ENCODE data around the gene TMEM63A.

TMEM63A gene

GRCh38 chr1:225918280-225918679 lies 36.1 kb upstream of the TMEM63A start:
- Histone ChIP-seq H3K4me2 (ENCODE audit: low read depth, low read length) (no peak overlapping the region), H2AFZ (ENCODE audit: low read length) (no peak overlapping the region), H3K9me2 (replicated peaks; ENCODE audit: insufficient read depth, low read length) (no peaks in the 10 kb centered on the region), H3K79me2 (ENCODE audit: low read length) (peaks cover 30% of the 10 kb centered on the region), H4K20me1 (ENCODE audit: insufficient read depth, low read length) (no peaks in the 10 kb centered on the region), H3K27ac (ENCODE audit: low read length) (no peak overlapping the region), H3K27me3 (replicated peaks; ENCODE audit: insufficient read depth, low read length) (no peaks in the 10 kb centered on the region), H3K4me3 (ENCODE audit: low read length) (no peak overlapping the region), H3K9me3 (replicated peaks; ENCODE audit: insufficient read depth, low read length) (no peaks in the 10 kb centered on the region), H3K9ac (ENCODE audit: low read length) (no peak overlapping the region), H3K36me3 (replicated peaks; ENCODE audit: insufficient read depth, low read length) (peaks cover 3% of the 10 kb centered on the region; the same call in 1 of the 2 replicates), H3K4me1 (ENCODE audit: low read length) (peaks cover 12% of the 10 kb centered on the region), H3F3A (ENCODE audit: insufficient read depth, low read length) (0 out of 2 replicates have a peak, but pooled peaks cover 7% of the 10 kb centered on the region)
- TF ChIP-seq EZH2 (optimal IDR thresholded peaks at IDR 0.05; ENCODE audit: low read depth, low read length) = no peak
- TF ChIP-seq EZH2phosphoT487 (IDR thresholded peaks at IDR 0.05; ENCODE audit: low read length) = no peak
- no peak for TF ChIP-seq CTCF (IDR thresholded peaks at IDR 0.05; ENCODE audit: low read length)
- no peak for DNase-seq

- no peak for DNase-seq
- H3K4me3 ChIP-seq (ENCODE audit: low read length) = no peak overlapping the region
- H3F3A ChIP-seq (ENCODE audit: insufficient read depth, low read length) = 0 out of 2 replicates have a peak, but pooled peaks cover 2% of the 10 kb centered on the region
- H3K9me2 ChIP-seq (replicated peaks; ENCODE audit: insufficient read depth, low read length) = no peaks in the 10 kb centered on the region
- no peaks in the 10 kb centered on the region for H3K27me3 ChIP-seq (replicated peaks; ENCODE audit: insufficient read depth, low read length)
- H3K36me3 ChIP-seq (replicated peaks; ENCODE audit: insufficient read depth, low read length) = peaks cover 3% of the 10 kb centered on the region; the same call in 1 of the 2 replicates
- H3K79me2 ChIP-seq (ENCODE audit: low read length) = peaks cover 23% of the 10 kb centered on the region
- H4K20me1 ChIP-seq (ENCODE audit: insufficient read depth, low read length) = no peaks in the 10 kb centered on the region
- H2AFZ ChIP-seq (ENCODE audit: low read length) = no peak overlapping the region
- no peaks in the 10 kb centered on the region for H3K9me3 ChIP-seq (replicated peaks; ENCODE audit: insufficient read depth, low read length)
- H3K9ac ChIP-seq (ENCODE audit: low read length) = no peak overlapping the region
- H3K27ac ChIP-seq (ENCODE audit: low read length) = no peak overlapping the region
- no peak for TF ChIP-seq CTCF (IDR thresholded peaks at IDR 0.05; ENCODE audit: low read length)
- no peak for TF ChIP-seq EZH2phosphoT487 (IDR thresholded peaks at IDR 0.05; ENCODE audit: low read length)
- TF ChIP-seq EZH2 (optimal IDR thresholded peaks at IDR 0.05; ENCODE audit: low read depth, low read length) = no peak
- H3K4me2 ChIP-seq (ENCODE audit: low read depth, low read length) = no peak overlapping the region
- peaks cover 6% of the 10 kb centered on the region for H3K4me1 ChIP-seq (ENCODE audit: low read length)
These were observed 35.4 kb upstream of the TMEM63A start for GRCh38 chr1:225917536-225917935.

GRCh38 chr1:225917101-225917500 lies 34.9 kb upstream of the TMEM63A start:
- no peaks in the 10 kb centered on the region for H3K9me3 ChIP-seq (replicated peaks; ENCODE audit: insufficient read depth, low read length)
- H3K79me2 ChIP-seq (ENCODE audit: low read length) = peaks cover 18% of the 10 kb centered on the region
- H2AFZ ChIP-seq (ENCODE audit: low read length) = no peak overlapping the region
- no peaks in the 10 kb centered on the region for H3K27me3 ChIP-seq (replicated peaks; ENCODE audit: insufficient read depth, low read length)
- 0 out of 2 replicates have a peak, but pooled peaks cover 2% of the 10 kb centered on the region for H3K4me1 ChIP-seq (ENCODE audit: low read length)
- H3K4me2 ChIP-seq (ENCODE audit: low read depth, low read length) = no peak overlapping the region
- no peak for TF ChIP-seq CTCF (IDR thresholded peaks at IDR 0.05; ENCODE audit: low read length)
- no peak for TF ChIP-seq EZH2 (optimal IDR thresholded peaks at IDR 0.05; ENCODE audit: low read depth, low read length)
- no peak for TF ChIP-seq EZH2phosphoT487 (IDR thresholded peaks at IDR 0.05; ENCODE audit: low read length)
- H3K4me3 ChIP-seq (ENCODE audit: low read length) = no peak overlapping the region
- H3K27ac ChIP-seq (ENCODE audit: low read length) = no peak overlapping the region
- DNase-seq = no peak
- H3K9me2 ChIP-seq (replicated peaks; ENCODE audit: insufficient read depth, low read length) = no peaks in the 10 kb centered on the region
- no peaks in the 10 kb centered on the region for H4K20me1 ChIP-seq (ENCODE audit: insufficient read depth, low read length)
- no peak overlapping the region for H3K9ac ChIP-seq (ENCODE audit: low read length)
- no peaks in the 10 kb centered on the region for H3F3A ChIP-seq (ENCODE audit: insufficient read depth, low read length)
- peaks cover 3% of the 10 kb centered on the region; the same call in 1 of the 2 replicates for H3K36me3 ChIP-seq (replicated peaks; ENCODE audit: insufficient read depth, low read length)

Measured in MM.1S (cell line).